GM03348 (cell line): ENCODE data around the gene CBLB.
A peak's percentile ranks its signal among the peaks of the same experiment; 100 is the strongest.
"Not testable (repeated sequence)": the region's sequence is repeated elsewhere in the genome, so short reads cannot be mapped to it uniquely, and the experiment has no call there.

ENCODE experiments used
- DNase-seq: peaks from one replicate; pipeline ENCODE4 v3.0.0; 2012; ENCODE audit warnings: low spot score

Gene CBLB

GRCh38 chr3:105816833-105817232 lies 52.0 kb downstream of the CBLB start:
- DNase-seq: no peak

- not testable (repeated sequence) for DNase-seq
Observed at GRCh38 chr3:105815331-105815730, 53.5 kb downstream of the CBLB start.

- no peak for DNase-seq
Observed at GRCh38 chr3:105813710-105814109, 55.1 kb downstream of the CBLB start.

- peak; percentile 20 for DNase-seq
Observed at GRCh38 chr3:105812194-105812586, 56.6 kb downstream of the CBLB start.

- DNase-seq: no peak
Observed at GRCh38 chr3:105811518-105812193, 57.2 kb downstream of the CBLB start.

GRCh38 chr3:105809208-105809888 lies 59.5 kb downstream of the CBLB start:
- DNase-seq: no peak

- no peak for DNase-seq
Observed at GRCh38 chr3:105807701-105808100, 61.1 kb downstream of the CBLB start.

- no peak for DNase-seq
Observed at GRCh38 chr3:105807146-105807545, 61.7 kb downstream of the CBLB start.

GRCh38 chr3:105806359-105806758 lies 62.5 kb downstream of the CBLB start:
- peak; percentile 9 for DNase-seq

GRCh38 chr3:105805404-105805803 lies 63.4 kb downstream of the CBLB start:
- no peak for DNase-seq

GRCh38 chr3:105802118-105802706 lies 66.6 kb downstream of the CBLB start:
- DNase-seq: no peak

- no peak for DNase-seq
Observed at GRCh38 chr3:105801397-105801796, 67.4 kb downstream of the CBLB start.

GRCh38 chr3:105800320-105800719 lies 68.5 kb downstream of the CBLB start:
- DNase-seq: no peak

GRCh38 chr3:105799286-105799685 lies 69.5 kb downstream of the CBLB start:
- DNase-seq: no peak

- DNase-seq: no peak
Observed at GRCh38 chr3:105798381-105798934, 70.4 kb downstream of the CBLB start.

- no peak for DNase-seq
Observed at GRCh38 chr3:105793040-105793439, 75.8 kb downstream of the CBLB start.

GRCh38 chr3:105791919-105792786 lies 76.7 kb downstream of the CBLB start:
- DNase-seq: peak; percentile 77

GRCh38 chr3:105791131-105791530 lies 77.7 kb downstream of the CBLB start:
- DNase-seq: peak; percentile 48

- DNase-seq: no peak
Observed at GRCh38 chr3:105790534-105790933, 78.3 kb downstream of the CBLB start.

- DNase-seq: no peak
Observed at GRCh38 chr3:105788593-105788992, 80.2 kb downstream of the CBLB start.

GRCh38 chr3:105787453-105787852 lies 81.4 kb downstream of the CBLB start:
- DNase-seq: no peak

GRCh38 chr3:105786990-105787389 lies 81.8 kb downstream of the CBLB start:
- DNase-seq: no peak
